H9 (cell line): ENCODE measurements around the gene C17orf50. TPM values are rescaled to one million over a fixed set of nuclear protein-coding genes. Genes with fewer than 3 reads are reported as not detected.
A peak's percentile ranks its signal among the peaks of the same experiment; 100 is the strongest.

Experiments
- DNase-seq: peaks from one replicate; pipeline ENCODE4 v3.0.0-alpha.2; 2017
- H2AFZ ChIP-seq: one replicate; pipeline ENCODE4 v1.6.1; 2013; ENCODE audit warnings: mild to moderate bottlenecking, low read length, control low read depth, moderate library complexity
- H2AK5ac ChIP-seq: 2 replicates; pipeline ENCODE4 v1.6.1; 2013; ENCODE audit warnings: low read length, control low read depth, mixed read lengths; ENCODE audit not compliant: insufficient read length
- H2BK120ac ChIP-seq: one replicate; pipeline ENCODE4 v1.6.1; 2013; ENCODE audit warnings: low read depth, mild to moderate bottlenecking, low read length, control low read depth, inconsistent platforms; ENCODE audit not compliant: poor library complexity, severe bottlenecking
- H2BK12ac ChIP-seq: 2 replicates; pipeline ENCODE4 v1.6.1; 2013; ENCODE audit warnings: low read length, control low read depth, mixed read lengths, low read depth; ENCODE audit not compliant: insufficient read length
- H2BK15ac ChIP-seq: 2 replicates; pipeline ENCODE4 v1.6.1; 2013; ENCODE audit warnings: low read depth, low read length, control low read depth
- H2BK20ac ChIP-seq: one replicate; pipeline ENCODE4 v1.6.1; 2013; ENCODE audit warnings: low read depth, mild to moderate bottlenecking, low read length, control low read depth, inconsistent platforms; ENCODE audit not compliant: poor library complexity, severe bottlenecking
- H2BK5ac ChIP-seq: 2 replicates; pipeline ENCODE4 v1.6.1; 2013; ENCODE audit warnings: low read length, control low read depth, mixed read lengths; ENCODE audit not compliant: insufficient read length
- H3K14ac ChIP-seq: 2 replicates; pipeline ENCODE4 v1.6.1; 2013; ENCODE audit warnings: low read length, control low read depth; ENCODE audit not compliant: insufficient read depth
- H3K18ac ChIP-seq: 2 replicates; pipeline ENCODE4 v1.6.1; 2013; ENCODE audit warnings: low read depth, mild to moderate bottlenecking, mixed read lengths, low read length, control low read depth; ENCODE audit not compliant: insufficient read length
- H3K23ac ChIP-seq: 2 replicates; pipeline ENCODE4 v1.6.1; 2013; ENCODE audit warnings: low read length, control low read depth, mixed read lengths, low read depth; ENCODE audit not compliant: insufficient read length
- H3K23me2 ChIP-seq: 2 replicates; pipeline ENCODE4 v1.6.1; 2013; ENCODE audit warnings: low read depth, mild to moderate bottlenecking, mixed read lengths, low read length, control low read depth; ENCODE audit not compliant: insufficient read length, poor library complexity, severe bottlenecking
- H3K27ac ChIP-seq: 2 replicates; pipeline ENCODE4 v1.5.1; 2013; ENCODE audit warnings: low read length, control low read depth, mixed read lengths, low read depth; ENCODE audit not compliant: insufficient read length
- H3K27me3 ChIP-seq: 2 replicates; pipeline ENCODE4 v1.6.1; 2013; ENCODE audit warnings: low read length, control low read depth, inconsistent platforms; ENCODE audit not compliant: insufficient read depth
- H3K4ac ChIP-seq: 2 replicates; pipeline ENCODE4 v1.6.1; 2013; ENCODE audit warnings: low read depth, mild to moderate bottlenecking, control low read depth, inconsistent platforms, low read length, moderate library complexity
- H3K4me1 ChIP-seq: 2 replicates; pipeline ENCODE4 v1.6.1; 2013; ENCODE audit warnings: low read length, control low read depth, inconsistent platforms; ENCODE audit not compliant: insufficient read depth
- H3K4me2 ChIP-seq: 2 replicates; pipeline ENCODE4 v1.6.1; 2013; ENCODE audit warnings: low read length, control low read depth, mixed read lengths; ENCODE audit not compliant: insufficient read length, insufficient read depth
- H3K56ac ChIP-seq: 2 replicates; pipeline ENCODE4 v1.6.1; 2013; ENCODE audit warnings: low read depth, mild to moderate bottlenecking, mixed read lengths, low read length, control low read depth; ENCODE audit not compliant: insufficient read length
- H3K79me1 ChIP-seq: 2 replicates; pipeline ENCODE4 v1.6.1; 2013; ENCODE audit warnings: low read depth, mild to moderate bottlenecking, moderate library complexity, low read length, control low read depth, inconsistent platforms; ENCODE audit not compliant: insufficient read depth, poor library complexity, severe bottlenecking
- H3K79me2 ChIP-seq: 2 replicates; pipeline ENCODE4 v1.6.1; 2013; ENCODE audit warnings: low read length, control low read depth, inconsistent platforms; ENCODE audit not compliant: insufficient read depth
- H3K9ac ChIP-seq: 2 replicates; pipeline ENCODE4 v1.6.1; 2013; ENCODE audit warnings: low read length, control low read depth, mixed read lengths; ENCODE audit not compliant: insufficient read length; ENCODE audit errors: extremely low read depth
- H3K9me3 ChIP-seq: one replicate; pipeline ENCODE4 v1.6.1; 2013; ENCODE audit warnings: low read depth, low read length, inconsistent platforms; ENCODE audit not compliant: control insufficient read depth
- H3T11ph ChIP-seq: one replicate; pipeline ENCODE4 v1.6.1; 2013; ENCODE audit warnings: mild to moderate bottlenecking, low read length, control low read depth, inconsistent platforms
- H4K20me1 ChIP-seq: one replicate; pipeline ENCODE4 v1.6.1; 2013; ENCODE audit not compliant: control insufficient read depth, insufficient read length, insufficient read depth
- H4K5ac ChIP-seq: 2 replicates; pipeline ENCODE4 v1.6.1; 2013; ENCODE audit warnings: low read depth, mild to moderate bottlenecking, mixed read lengths, low read length, control low read depth; ENCODE audit not compliant: insufficient read length
- H4K8ac ChIP-seq: replicated peaks from 2 replicates; pipeline ENCODE4 v1.6.1; 2013; ENCODE audit warnings: low read length, control low read depth, mixed read lengths, low read depth; ENCODE audit not compliant: insufficient read length
- H4K91ac ChIP-seq: 2 replicates; pipeline ENCODE4 v1.6.1; 2013; ENCODE audit warnings: low read depth, mild to moderate bottlenecking, moderate library complexity, mixed read lengths, low read length, control low read depth; ENCODE audit not compliant: insufficient read length
- H3K27ac Mint-ChIP-seq, 3 experiments: 2 replicates in 2 of 3; 3 replicates in 1 of 3; pipeline ENCODE4 v1.8.0; 2020 to 2021; ENCODE audit warnings: mixed read lengths in 3 of 3, mild to moderate bottlenecking in 1 of 3, moderate library complexity in 1 of 3
- H3K27me3 Mint-ChIP-seq: 2 replicates; pipeline ENCODE4 v1.8.0; 2021; ENCODE audit warnings: low read depth, mild to moderate bottlenecking, moderate library complexity, mixed read lengths
- H3K36me3 Mint-ChIP-seq, 3 experiments: 2 replicates in 2 of 3; 3 replicates in 1 of 3; pipeline ENCODE4 v1.8.0; 2020 to 2021; ENCODE audit warnings: low read depth in 3 of 3, mixed read lengths in 3 of 3; ENCODE audit not compliant: insufficient read depth in 1 of 3
- H3K4me1 Mint-ChIP-seq, 2 experiments: 2 replicates each; pipeline ENCODE4 v1.8.0; 2020; ENCODE audit warnings: mixed read lengths in 2 of 2
- H3K4me3 Mint-ChIP-seq, 2 experiments: 2 replicates in 1 of 2; 3 replicates in 1 of 2; pipeline ENCODE4 v1.8.0; 2020 to 2021; ENCODE audit warnings: mild to moderate bottlenecking in 2 of 2, mixed read lengths in 2 of 2, moderate library complexity in 1 of 2
- H3K9me3 Mint-ChIP-seq, 2 experiments: 2 replicates in 1 of 2; 3 replicates in 1 of 2; pipeline ENCODE4 v1.8.0; 2020; ENCODE audit warnings: mild to moderate bottlenecking in 2 of 2, mixed read lengths in 2 of 2, moderate library complexity in 1 of 2
- WGBS: extraction: QIAGEN DNeasy Blood & Tissue Kit; methylation state at CpG from one replicate; pipeline ENCODE4 v1.1.7; 2013; ENCODE audit warnings: missing lambda C conversion rate, low lambda C conversion rate, mixed read lengths; ENCODE audit not compliant: insufficient read length; ENCODE audit errors: extremely low coverage; 5-methylcytosine and 5-hydroxymethylcytosine counted together
- total RNA-seq: library from RNA; stranded (reverse); gene quantifications from 2 replicates; pipeline ENCODE4 v1.2.1, GENCODE V29; 2021
- TF ChIP-seq, protein P1 (sequence below): fragments of 200-600 bp; sonication (generic); conservative IDR thresholded peaks from 3 replicates; pipeline ENCODE4 v1.8.0; 2021; ENCODE audit warnings: antibody characterized with exemption, mild to moderate bottlenecking

Gene C17orf50
- total RNA-seq, 1 experiment from 2014 or later, result not detected

DNA sequence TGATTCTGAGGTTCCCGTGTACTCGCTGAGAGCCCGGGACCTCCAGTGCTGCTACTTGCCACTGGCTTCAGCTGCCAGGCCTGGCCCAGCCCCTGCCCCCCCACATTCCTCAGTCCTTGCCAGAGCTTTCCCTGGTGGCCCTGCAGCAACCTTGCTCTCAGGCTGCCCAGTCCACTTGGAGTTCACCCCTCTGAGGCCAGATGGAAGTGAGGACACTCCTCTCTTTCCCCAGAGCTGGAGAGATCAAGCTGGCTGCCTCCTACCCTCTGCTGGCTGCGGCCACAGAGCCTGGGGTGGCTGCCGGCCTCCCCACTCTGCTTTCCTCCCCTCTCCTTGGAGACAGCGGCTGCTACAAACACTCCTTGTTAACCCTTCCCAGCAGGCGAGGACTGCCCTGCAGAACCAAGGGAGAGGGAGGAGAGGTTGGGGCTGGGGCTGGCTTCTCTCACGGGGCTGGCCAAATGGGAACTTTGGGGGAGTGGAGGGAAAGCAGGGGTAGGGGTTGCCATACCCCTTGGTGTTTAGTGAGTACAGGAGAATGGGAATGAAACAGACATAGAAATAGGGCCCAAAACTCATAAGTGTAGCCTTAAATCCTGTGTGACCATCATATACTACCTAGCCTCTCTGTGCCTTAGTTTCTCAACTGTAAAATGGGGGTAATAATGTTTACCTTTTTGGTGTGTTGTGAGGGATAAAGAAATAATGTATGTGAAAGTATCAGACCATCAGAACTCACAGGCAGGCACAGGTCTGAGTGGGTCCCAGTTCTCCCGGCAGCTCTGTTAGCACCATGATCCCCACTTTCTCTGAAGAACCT, 7.5 kb upstream of the C17orf50 start, which contains the start of gene GAS2L2:
Gene GAS2L2 (minus strand): TSS at position 295 of the 820 bp plus-strand sequence. CDS start 389 bp downstream, outside the sequence.
- H2BK20ac ChIP-seq, result no peak within 1 kb of the TSS
- H3K4me1 Mint-ChIP-seq, result peaks cover 20 to 30% of the 10 kb centered on the region in 2 experiments
- no peak within 1 kb of the TSS for H4K5ac ChIP-seq
- H2BK12ac ChIP-seq, result no peak within 1 kb of the TSS
- no peaks in the 10 kb centered on the region for H3K23me2 ChIP-seq
- H2BK15ac ChIP-seq, result no peak within 1 kb of the TSS
- no peak within 1 kb of the TSS for H2AFZ ChIP-seq
- H3K4me3 Mint-ChIP-seq, result no peak within 1 kb of the TSS; a peak in 1 of 5 replicates
- no peak within 1 kb of the TSS for H2BK5ac ChIP-seq
- H3K9me3 Mint-ChIP-seq, result no peaks in the 10 kb centered on the region; a peak in 2 of 5 replicates
- no peak within 1 kb of the TSS for H4K91ac ChIP-seq
- no peak within 1 kb of the TSS for H3K9ac ChIP-seq
- no peak within 1 kb of the TSS for H3K27ac ChIP-seq
- no peak within 1 kb of the TSS for H2AK5ac ChIP-seq
- H3K4ac ChIP-seq, result no peak within 1 kb of the TSS
- no peak for DNase-seq
- no peaks in the 10 kb centered on the region for H3K4me1 ChIP-seq
- no peaks in the 10 kb centered on the region for H3K9me3 ChIP-seq
- H3K79me2 ChIP-seq, result no peaks in the 10 kb centered on the region
- H3K18ac ChIP-seq, result peak within 1 kb of the TSS; percentile 57
- H3K27ac Mint-ChIP-seq, result peak within 1 kb of the TSS in 2 of 3 experiments; percentile 39 to 67; a peak in 3 of 7 replicates
- TF ChIP-seq, protein P1, sequence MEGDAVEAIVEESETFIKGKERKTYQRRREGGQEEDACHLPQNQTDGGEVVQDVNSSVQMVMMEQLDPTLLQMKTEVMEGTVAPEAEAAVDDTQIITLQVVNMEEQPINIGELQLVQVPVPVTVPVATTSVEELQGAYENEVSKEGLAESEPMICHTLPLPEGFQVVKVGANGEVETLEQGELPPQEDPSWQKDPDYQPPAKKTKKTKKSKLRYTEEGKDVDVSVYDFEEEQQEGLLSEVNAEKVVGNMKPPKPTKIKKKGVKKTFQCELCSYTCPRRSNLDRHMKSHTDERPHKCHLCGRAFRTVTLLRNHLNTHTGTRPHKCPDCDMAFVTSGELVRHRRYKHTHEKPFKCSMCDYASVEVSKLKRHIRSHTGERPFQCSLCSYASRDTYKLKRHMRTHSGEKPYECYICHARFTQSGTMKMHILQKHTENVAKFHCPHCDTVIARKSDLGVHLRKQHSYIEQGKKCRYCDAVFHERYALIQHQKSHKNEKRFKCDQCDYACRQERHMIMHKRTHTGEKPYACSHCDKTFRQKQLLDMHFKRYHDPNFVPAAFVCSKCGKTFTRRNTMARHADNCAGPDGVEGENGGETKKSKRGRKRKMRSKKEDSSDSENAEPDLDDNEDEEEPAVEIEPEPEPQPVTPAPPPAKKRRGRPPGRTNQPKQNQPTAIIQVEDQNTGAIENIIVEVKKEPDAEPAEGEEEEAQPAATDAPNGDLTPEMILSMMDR, result no peak
- H3K79me1 ChIP-seq, result no peaks in the 10 kb centered on the region
- WGBS, result no CpG with 5 or more reads among the region's 9 CpGs
- no peak within 1 kb of the TSS for H4K8ac ChIP-seq
- peaks cover 31% of the 10 kb centered on the region for H3K27me3 Mint-ChIP-seq
- H2BK120ac ChIP-seq, result no peak within 1 kb of the TSS
- H3K27me3 ChIP-seq, result peaks cover 7% of the 10 kb centered on the region; the same call in 1 of the 2 replicates
- H3K14ac ChIP-seq, result 0 out of 2 replicates have a peak within 1 kb of the TSS, but pooled peaks have one; percentile 19
- no peak within 1 kb of the TSS for H3K4me2 ChIP-seq
- H3T11ph ChIP-seq, result no peak within 1 kb of the TSS
- H3K56ac ChIP-seq, result no peak within 1 kb of the TSS
- no peaks in the 10 kb centered on the region for H4K20me1 ChIP-seq
- H3K36me3 Mint-ChIP-seq, result no peaks in the 10 kb centered on the region
- no peak within 1 kb of the TSS for H3K23ac ChIP-seq
